ENCODE results near the gene CABLES1.
A peak's percentile ranks its signal among the peaks of the same experiment; 100 is the strongest.

The CABLES1 gene

GRCh38 chr18:23194155-23194996 is 59.1 kb downstream of the CABLES1 start:
- no peak for DNase-seq (ENCODE audit: low read depth in 2 of 2)

- no peak for DNase-seq (ENCODE audit: low read depth in 2 of 2)
Observed at GRCh38 chr18:23194997-23195957, 60.0 kb downstream of the CABLES1 start.

- no peak for DNase-seq (ENCODE audit: low read depth in 2 of 2)
Observed at GRCh38 chr18:23196119-23197007, 61.1 kb downstream of the CABLES1 start.

GRCh38 chr18:23198217-23198845 is 63.0 kb downstream of the CABLES1 start:
- DNase-seq (ENCODE audit: low read depth in 2 of 2) = no peak

- no peak for DNase-seq (ENCODE audit: low read depth in 2 of 2)
Observed at GRCh38 chr18:23200756-23201155, 65.5 kb downstream of the CABLES1 start.

- DNase-seq (ENCODE audit: low read depth in 2 of 2) = no peak
Observed at GRCh38 chr18:23201741-23202140, 66.5 kb downstream of the CABLES1 start.

- DNase-seq (ENCODE audit: low read depth in 2 of 2) = no peak
Observed at GRCh38 chr18:23203891-23204432, 68.7 kb downstream of the CABLES1 start.

GRCh38 chr18:23204589-23205235 is 69.4 kb downstream of the CABLES1 start:
- no peak for DNase-seq (ENCODE audit: low read depth in 2 of 2)

- no peak for DNase-seq (ENCODE audit: low read depth in 2 of 2)
Observed at GRCh38 chr18:23205980-23206379, 70.7 kb downstream of the CABLES1 start.

GRCh38 chr18:23207191-23207955 is 72.1 kb downstream of the CABLES1 start:
- peak in 1 of 2 donors; percentile 7 for DNase-seq (ENCODE audit: low read depth in 2 of 2)

- no peak for DNase-seq (ENCODE audit: low read depth in 2 of 2)
Observed at GRCh38 chr18:23207994-23208393, 72.7 kb downstream of the CABLES1 start.

- no peak for DNase-seq (ENCODE audit: low read depth in 2 of 2)
Observed at GRCh38 chr18:23208600-23208999, 73.3 kb downstream of the CABLES1 start.

- DNase-seq (ENCODE audit: low read depth in 2 of 2) = no peak
Observed at GRCh38 chr18:23209031-23209430, 73.7 kb downstream of the CABLES1 start.

- no peak for DNase-seq (ENCODE audit: low read depth in 2 of 2)
Observed at GRCh38 chr18:23209796-23210195, 74.5 kb downstream of the CABLES1 start.

- no peak for DNase-seq (ENCODE audit: low read depth in 2 of 2)
Observed at GRCh38 chr18:23210526-23210925, 75.2 kb downstream of the CABLES1 start.

GRCh38 chr18:23211146-23211545 is 75.9 kb downstream of the CABLES1 start:
- DNase-seq (ENCODE audit: low read depth in 2 of 2) = no peak

- no peak for DNase-seq (ENCODE audit: low read depth in 2 of 2)
Observed at GRCh38 chr18:23212161-23212560, 76.9 kb downstream of the CABLES1 start.

GRCh38 chr18:23213200-23213599 is 77.9 kb downstream of the CABLES1 start:
- no peak for DNase-seq (ENCODE audit: low read depth in 2 of 2)

- DNase-seq (ENCODE audit: low read depth in 2 of 2) = no peak
Observed at GRCh38 chr18:23217781-23218180, 82.5 kb downstream of the CABLES1 start.
